B cell (primary cell): ENCODE results near the gene PRTG.

Experiments used
- EZH2 ChIP-seq: IDR thresholded peaks from 2 replicates; pipeline ENCODE4 v1.6.1; 2012; ENCODE audit warnings: borderline replicate concordance, low read depth, mild to moderate bottlenecking, moderate library complexity, low read length; ENCODE audit not compliant: insufficient read depth, poor library complexity, severe bottlenecking
- TF ChIP-seq, protein P1 (sequence below): fragments of 200-600 bp; IDR thresholded peaks from one replicate; pipeline ENCODE4 v1.8.0; 2022; ENCODE audit warnings: antibody characterized with exemption, mild to moderate bottlenecking

DNA sequence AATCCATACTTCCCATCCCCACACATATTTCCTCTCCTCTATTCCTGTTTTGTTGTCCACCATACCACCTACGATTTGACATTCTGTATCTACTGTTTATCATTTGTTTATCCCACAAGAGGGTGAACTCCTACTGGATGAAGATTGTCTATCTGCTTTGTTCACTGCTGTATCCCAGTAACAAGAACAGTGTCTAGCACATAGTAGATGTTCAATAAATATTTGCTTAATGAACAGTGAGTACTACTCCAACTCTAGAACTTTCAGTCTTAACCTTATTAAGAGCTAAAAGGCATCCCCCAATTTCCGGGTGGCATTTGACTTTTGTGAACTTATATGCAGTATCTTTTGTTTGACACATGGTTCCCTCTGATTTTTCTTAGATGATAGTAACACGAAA, 156.1 kb downstream of the PRTG start:
- TF ChIP-seq, protein P1, sequence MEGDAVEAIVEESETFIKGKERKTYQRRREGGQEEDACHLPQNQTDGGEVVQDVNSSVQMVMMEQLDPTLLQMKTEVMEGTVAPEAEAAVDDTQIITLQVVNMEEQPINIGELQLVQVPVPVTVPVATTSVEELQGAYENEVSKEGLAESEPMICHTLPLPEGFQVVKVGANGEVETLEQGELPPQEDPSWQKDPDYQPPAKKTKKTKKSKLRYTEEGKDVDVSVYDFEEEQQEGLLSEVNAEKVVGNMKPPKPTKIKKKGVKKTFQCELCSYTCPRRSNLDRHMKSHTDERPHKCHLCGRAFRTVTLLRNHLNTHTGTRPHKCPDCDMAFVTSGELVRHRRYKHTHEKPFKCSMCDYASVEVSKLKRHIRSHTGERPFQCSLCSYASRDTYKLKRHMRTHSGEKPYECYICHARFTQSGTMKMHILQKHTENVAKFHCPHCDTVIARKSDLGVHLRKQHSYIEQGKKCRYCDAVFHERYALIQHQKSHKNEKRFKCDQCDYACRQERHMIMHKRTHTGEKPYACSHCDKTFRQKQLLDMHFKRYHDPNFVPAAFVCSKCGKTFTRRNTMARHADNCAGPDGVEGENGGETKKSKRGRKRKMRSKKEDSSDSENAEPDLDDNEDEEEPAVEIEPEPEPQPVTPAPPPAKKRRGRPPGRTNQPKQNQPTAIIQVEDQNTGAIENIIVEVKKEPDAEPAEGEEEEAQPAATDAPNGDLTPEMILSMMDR, result no peak
- TF ChIP-seq EZH2, result no peak
